Endothelial cell of umbilical vein (primary cell): ENCODE measurements around the gene NPAT. TPM values are rescaled to one million over a fixed set of nuclear protein-coding genes. Genes with fewer than 3 reads are reported as not detected.

ENCODE experiments used
- BruUV-seq: library from RNA; stranded (reverse); fragments of 400-500 nt; replicated peaks from 2 replicates; lab custom pipeline; 2021; lab: Mats Ljungman, UMichigan
- CTCF ChIA-PET: fragments of 300-600, 350-600 bp; sonication (Branson Sonifier 250); formaldehyde crosslinking; loops from one replicate; lab custom pipeline; 2021; ENCODE audit warnings: antibody characterized with exemption, inconsistent platforms; lab: Charles Lee
- POLR2A ChIA-PET: fragments of 300-600, 350-600 bp; sonication (Branson Sonifier 250); formaldehyde crosslinking; loops from one replicate; lab custom pipeline; 2021; ENCODE audit warnings: antibody characterized with exemption, inconsistent platforms; lab: Charles Lee
- DNase-seq: peaks from one replicate; pipeline ENCODE4 v3.0.0-alpha.2; 2011; ENCODE audit warnings: low read depth, low spot score
- FAIRE-seq: peaks from 2 replicates; lab custom pipeline; 2011; peaks lifted over from hg19 to GRCh38; lab: Jason Lieb, UNC
- H2AFZ ChIP-seq: 2 replicates; pipeline ENCODE4 v1.6.0; 2012; ENCODE audit warnings: low read depth, low read length, control low read depth, inconsistent platforms
- H3K27ac ChIP-seq: 2 replicates; pipeline ENCODE4 v1.5.1; 2011; ENCODE audit warnings: low read depth, mild to moderate bottlenecking, control low read depth, low read length, moderate library complexity; ENCODE audit not compliant: insufficient read depth
- H3K27me3 ChIP-seq, 2 experiments: 2 replicates each; pipeline versions ENCODE4 v1.6.0 to v1.6.1; 2011; ENCODE audit warnings: low read length in 2 of 2, mixed read lengths in 1 of 2; ENCODE audit not compliant: control insufficient read depth in 2 of 2, insufficient read depth in 2 of 2
- H3K36me3 ChIP-seq, 2 experiments: 2 replicates in 1 of 2; 3 replicates in 1 of 2; pipeline ENCODE4 v1.5.1; 2011; ENCODE audit warnings: low read length in 2 of 2, mild to moderate bottlenecking in 1 of 2, moderate library complexity in 1 of 2; ENCODE audit not compliant: control insufficient read depth in 2 of 2, insufficient read depth in 2 of 2; ENCODE audit errors: extremely low read depth in 1 of 2
- H3K4me1 ChIP-seq: 3 replicates; pipeline ENCODE4 v1.5.1; 2011; ENCODE audit warnings: mild to moderate bottlenecking, low read length; ENCODE audit not compliant: control insufficient read depth, insufficient read depth; ENCODE audit errors: extremely low read depth
- H3K4me2 ChIP-seq: 2 replicates; pipeline ENCODE4 v1.6.1; 2011; ENCODE audit warnings: low read length, control low read depth, mixed read lengths; ENCODE audit not compliant: insufficient read depth
- H3K4me3 ChIP-seq, 3 experiments: fragments of 200-600 bp in 1 of 3; sonication (generic), shearing (Covaris generic) in 1 of 3; replicated peaks in 1 of 3; 2 replicates each; pipeline ENCODE4 v1.5.1; 2011 to 2016; ENCODE audit warnings: control low read depth in 3 of 3, low read length in 3 of 3, mild to moderate bottlenecking in 2 of 3, inconsistent platforms in 1 of 3, low read depth in 1 of 3, moderate library complexity in 1 of 3; ENCODE audit not compliant: insufficient read depth in 1 of 3
- H3K79me2 ChIP-seq: 2 replicates; pipeline ENCODE4 v1.6.0; 2012; ENCODE audit warnings: low read length, inconsistent platforms; ENCODE audit not compliant: control insufficient read depth, insufficient read depth
- H3K9ac ChIP-seq: replicated peaks from 2 replicates; pipeline ENCODE3; 2011; ENCODE audit warnings: low read length, control low read depth; ENCODE audit not compliant: insufficient read depth; ENCODE audit errors: extremely low read depth
- H3K9me1 ChIP-seq: replicated peaks from 3 replicates; pipeline ENCODE4 v1.6.0; 2011; ENCODE audit warnings: mild to moderate bottlenecking, low read length; ENCODE audit not compliant: control insufficient read depth, insufficient read depth; ENCODE audit errors: extremely low read depth
- H3K9me3 ChIP-seq: replicated peaks from 2 replicates; pipeline ENCODE4 v1.5.1; 2012; ENCODE audit warnings: low read length, inconsistent platforms; ENCODE audit not compliant: control insufficient read depth, insufficient read depth
- H4K20me1 ChIP-seq: replicated peaks from 2 replicates; pipeline ENCODE3; 2011; ENCODE audit warnings: mild to moderate bottlenecking, low read length; ENCODE audit not compliant: control insufficient read depth, insufficient read depth; ENCODE audit errors: extremely low read depth
- EZH2 ChIP-seq: IDR thresholded peaks from 2 replicates; pipeline ENCODE4 v1.6.1; 2012; ENCODE audit warnings: borderline replicate concordance, low read depth, mild to moderate bottlenecking, moderate library complexity, low read length, inconsistent platforms; ENCODE audit not compliant: severe bottlenecking
- FOS ChIP-seq: IDR thresholded peaks from 2 replicates; pipeline ENCODE4 v1.6.1; 2011; ENCODE audit warnings: mild to moderate bottlenecking, low read length, moderate library complexity, borderline replicate concordance; ENCODE audit not compliant: insufficient read depth
- GATA2 ChIP-seq: IDR thresholded peaks from 2 replicates; pipeline ENCODE4 v1.7.0; 2011; ENCODE audit warnings: low read depth, mild to moderate bottlenecking, moderate library complexity, mixed read lengths, low read length; ENCODE audit not compliant: insufficient read length, insufficient read depth
- JUN ChIP-seq: IDR thresholded peaks from 2 replicates; pipeline ENCODE4 v1.6.1; 2011; ENCODE audit warnings: borderline replicate concordance, low read depth; ENCODE audit not compliant: insufficient read length, insufficient read depth
- MAX ChIP-seq: IDR thresholded peaks from 2 replicates; pipeline ENCODE4 v1.6.1; 2011; ENCODE audit not compliant: insufficient read depth, insufficient read length
- MYC ChIP-seq: IDR thresholded peaks from one replicate; pipeline ENCODE4 v1.6.1; 2011; ENCODE audit warnings: mild to moderate bottlenecking, low read depth, low read length
- POLR2A ChIP-seq: IDR thresholded peaks from 2 replicates; pipeline ENCODE4 v1.6.1; 2012; ENCODE audit warnings: low read depth, mild to moderate bottlenecking, control low read depth, low read length
- POLR2AphosphoS5 ChIP-seq: IDR thresholded peaks from 2 replicates; pipeline ENCODE4 v1.6.1; 2012; ENCODE audit warnings: low read depth, mild to moderate bottlenecking, control low read depth, low read length, moderate library complexity; ENCODE audit not compliant: insufficient read depth
- dilution Hi-C: fragments of 300-500 bp; cut with MboI; formaldehyde crosslinking; loops from one replicate; pipeline ENCODE4 v1.15.0; 2019; ENCODE audit warnings: low sequenced_read_pairs; ENCODE audit not compliant: extremely low pct_ligation_motif_present
- intact Hi-C: fragments of 100-400 bp; cut with micrococcal nuclease; formaldehyde crosslinking; loops from one replicate; pipeline ENCODE4 v1.10.0; 2022
- polyA plus RNA-seq, 4 experiments: library from polyadenylated mRNA; depleted of rRNA in 3 of 4; stranded (reverse) in 3 of 4; unstranded in 1 of 4; fragments of >200 nt; gene quantifications; 2 replicates each; pipeline versions ENCODE4 v1.2.1 to v1.2.3, GENCODE V29; 2011 to 2012; ENCODE audit warnings: missing spikeins in 1 of 4
- total RNA-seq: library from RNA; stranded (reverse); gene quantifications from 2 replicates; pipeline ENCODE4 v1.2.3, GENCODE V29; 2021
- TF ChIP-seq, protein P1 (sequence below), 2 donors: IDR thresholded peaks; 1 replicate in 1 of 2; 2 replicates in 1 of 2; pipeline ENCODE4 v1.5.1; 2011; ENCODE audit warnings: low read length in 2 of 2, mild to moderate bottlenecking in 2 of 2, moderate library complexity in 2 of 2, control low read depth in 1 of 2, inconsistent platforms in 1 of 2, low read depth in 1 of 2; ENCODE audit not compliant: insufficient read depth in 1 of 2; ENCODE audit errors: extremely low read depth in 1 of 2

Gene NPAT
- total and polyA plus RNA-seq, 2 donors (not counting 3 experiments of a cell fraction or from before 2014, with no cell fraction given): 4.4 to 19.0 TPM

GRCh38 chr11:108235633-108236032, 13.2 kb upstream of the NPAT start:
- Histone ChIP-seq H3K79me2 (no peaks in the 10 kb centered on the region), H3K4me3 (no peak overlapping the region), H3K4me1 (peaks cover 16% of the 10 kb centered on the region), H4K20me1 (no peaks in the 10 kb centered on the region), H2AFZ (no peak overlapping the region), H3K9ac (no peak overlapping the region), H3K36me3 (peaks cover 4 to 6% of the 10 kb centered on the region in 2 experiments), H3K9me3 (no peaks in the 10 kb centered on the region), H3K4me2 (no peak overlapping the region), H3K27ac (peak overlapping the region; percentile 94), H3K9me1 (no peaks in the 10 kb centered on the region), H3K27me3 (no peaks in the 10 kb centered on the region)
- dilution Hi-C loops: no loop called here
- DNase-seq (no peak), FAIRE-seq (no peak)
- intact Hi-C loops: loop anchor here (1.0 to 5.0 kb wide), 3 partner anchors 12 to 262 kb away; partner anchors contain the start of genes ATM, C11orf65 and POGLUT3
- BruUV-seq: no TSS peak
- TF ChIP-seq MAX: no peak
- no peak for TF ChIP-seq EZH2
- no peak for TF ChIP-seq POLR2A
- TF ChIP-seq MYC: no peak
- no peak for TF ChIP-seq GATA2
- TF ChIP-seq FOS: no peak
- no peak for TF ChIP-seq JUN
- TF ChIP-seq POLR2AphosphoS5: no peak
- TF ChIP-seq, protein P1, sequence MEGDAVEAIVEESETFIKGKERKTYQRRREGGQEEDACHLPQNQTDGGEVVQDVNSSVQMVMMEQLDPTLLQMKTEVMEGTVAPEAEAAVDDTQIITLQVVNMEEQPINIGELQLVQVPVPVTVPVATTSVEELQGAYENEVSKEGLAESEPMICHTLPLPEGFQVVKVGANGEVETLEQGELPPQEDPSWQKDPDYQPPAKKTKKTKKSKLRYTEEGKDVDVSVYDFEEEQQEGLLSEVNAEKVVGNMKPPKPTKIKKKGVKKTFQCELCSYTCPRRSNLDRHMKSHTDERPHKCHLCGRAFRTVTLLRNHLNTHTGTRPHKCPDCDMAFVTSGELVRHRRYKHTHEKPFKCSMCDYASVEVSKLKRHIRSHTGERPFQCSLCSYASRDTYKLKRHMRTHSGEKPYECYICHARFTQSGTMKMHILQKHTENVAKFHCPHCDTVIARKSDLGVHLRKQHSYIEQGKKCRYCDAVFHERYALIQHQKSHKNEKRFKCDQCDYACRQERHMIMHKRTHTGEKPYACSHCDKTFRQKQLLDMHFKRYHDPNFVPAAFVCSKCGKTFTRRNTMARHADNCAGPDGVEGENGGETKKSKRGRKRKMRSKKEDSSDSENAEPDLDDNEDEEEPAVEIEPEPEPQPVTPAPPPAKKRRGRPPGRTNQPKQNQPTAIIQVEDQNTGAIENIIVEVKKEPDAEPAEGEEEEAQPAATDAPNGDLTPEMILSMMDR (IDR thresholded peaks at IDR 0.05; ENCODE audit: extremely low read depth in 1 of 2, insufficient read depth in 1 of 2, low read depth in 1 of 2, low read length in 2 of 2): no peak
- POLR2A ChIA-PET: no interaction called here
- CTCF ChIA-PET: no interaction called here
